DND-41 (cell line): ENCODE data around the gene COL4A2.

ENCODE experiments used
- CTCF ChIP-seq: IDR thresholded peaks from 2 replicates; pipeline ENCODE4 v1.5.1; 2012; ENCODE audit warnings: borderline replicate concordance, low read length, moderate library complexity, mild to moderate bottlenecking; ENCODE audit not compliant: poor library complexity, severe bottlenecking; ENCODE audit errors: extremely low read depth
- EZH2 ChIP-seq: IDR thresholded peaks from 3 replicates; pipeline ENCODE4 v1.6.1; 2012; ENCODE audit warnings: borderline replicate concordance, low read depth, mild to moderate bottlenecking, moderate library complexity, low read length, inconsistent platforms; ENCODE audit not compliant: severe bottlenecking

- TF ChIP-seq CTCF (no peak), EZH2 (no peak)
Measured at GRCh38 chr13:110436276-110436675, 129.2 kb downstream of the COL4A2 start.
